ENCODE results near the gene ADAM23. TPM values are rescaled to one million over a fixed set of nuclear protein-coding genes. Genes with fewer than 3 reads are reported as not detected.

The ADAM23 gene
- total and polyA plus RNA-seq, 2 donors, result 4.0 to 26.9 TPM

DNA sequence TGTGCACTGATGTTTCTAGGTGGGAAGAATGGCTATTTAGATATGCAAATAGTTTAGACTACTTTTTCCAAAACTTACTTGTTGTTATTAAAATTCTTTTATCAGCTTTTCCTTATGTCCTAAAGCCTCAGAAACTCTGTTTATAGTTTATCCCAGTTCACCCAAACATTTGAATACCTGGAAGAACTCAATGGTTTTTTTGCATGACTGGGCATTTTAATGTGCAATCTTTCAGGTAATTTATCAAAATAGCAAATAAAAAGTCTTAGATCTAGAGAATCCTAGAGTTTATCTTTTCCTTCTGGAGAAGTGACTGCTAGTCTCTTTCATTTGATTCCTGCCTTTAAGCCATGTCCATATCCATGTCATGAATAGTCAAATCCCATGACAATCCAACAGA lies 9.6 kb upstream of the ADAM23 start:
- Histone ChIP-seq H3K27ac (ENCODE audit: low read depth in 1 of 2, low read length in 1 of 2) (no peak overlapping the region), H3K9me3 (ENCODE audit: control insufficient read depth in 2 of 2, insufficient read depth in 1 of 2, low read length in 1 of 2) (no peaks in the 10 kb centered on the region), H3K4me3 (ENCODE audit: low read length in 2 of 2) (no peak overlapping the region), H3K4me1 (ENCODE audit: control insufficient read depth in 2 of 2, insufficient read depth in 2 of 2, low read length in 2 of 2) (no peaks in the 10 kb centered on the region), H3K36me3 (ENCODE audit: control insufficient read depth in 2 of 2, insufficient read depth in 2 of 2, low read length in 1 of 2) (no peaks in the 10 kb centered on the region), H3K27me3 (ENCODE audit: control insufficient read depth in 2 of 2, insufficient read depth in 1 of 2, low read length in 1 of 2) (peaks cover 2 to 3% of the 10 kb centered on the region in 2 donors)
- no peak for DNase-seq (ENCODE audit: low read depth in 6 of 9, low spot score in 9 of 9)

DNA sequence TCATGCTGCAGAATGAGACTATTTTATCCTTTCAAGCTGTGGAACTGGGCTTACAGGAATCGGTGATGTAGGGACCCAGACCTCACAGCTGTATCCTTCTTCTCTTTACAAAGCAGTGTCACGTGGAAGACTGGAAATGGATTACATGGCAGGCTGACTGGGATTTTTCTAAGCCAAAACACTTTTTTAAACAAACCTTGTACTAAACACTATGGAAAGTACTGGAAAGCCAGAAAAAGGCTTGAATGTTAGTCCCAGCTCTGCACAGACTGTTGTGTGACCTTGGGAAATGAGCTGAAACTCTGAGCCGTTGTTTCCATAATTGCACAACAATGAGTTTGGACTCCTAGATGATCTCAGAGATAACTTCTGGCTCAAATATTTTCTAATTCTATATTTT lies 7.6 kb upstream of the ADAM23 start:
- WGBS, result 70% methylated on average over 3 of the region's 3 CpGs
- Histone ChIP-seq H3K27me3 (ENCODE audit: control insufficient read depth in 2 of 2, insufficient read depth in 1 of 2, low read length in 1 of 2) (peaks cover 6 to 16% of the 10 kb centered on the region in 2 donors), H3K36me3 (ENCODE audit: control insufficient read depth in 2 of 2, insufficient read depth in 2 of 2, low read length in 1 of 2) (no peaks in the 10 kb centered on the region), H3K27ac (ENCODE audit: low read depth in 1 of 2, low read length in 1 of 2) (no peak overlapping the region), H3K4me1 (ENCODE audit: control insufficient read depth in 2 of 2, insufficient read depth in 2 of 2, low read length in 2 of 2) (no peaks in the 10 kb centered on the region), H3K9me3 (ENCODE audit: control insufficient read depth in 2 of 2, insufficient read depth in 1 of 2, low read length in 1 of 2) (no peaks in the 10 kb centered on the region), H3K4me3 (ENCODE audit: low read length in 2 of 2) (no peak overlapping the region)
- DNase-seq (ENCODE audit: low read depth in 6 of 9, low spot score in 9 of 9), result peak in 1 of 9 donors; percentile 10

DNA sequence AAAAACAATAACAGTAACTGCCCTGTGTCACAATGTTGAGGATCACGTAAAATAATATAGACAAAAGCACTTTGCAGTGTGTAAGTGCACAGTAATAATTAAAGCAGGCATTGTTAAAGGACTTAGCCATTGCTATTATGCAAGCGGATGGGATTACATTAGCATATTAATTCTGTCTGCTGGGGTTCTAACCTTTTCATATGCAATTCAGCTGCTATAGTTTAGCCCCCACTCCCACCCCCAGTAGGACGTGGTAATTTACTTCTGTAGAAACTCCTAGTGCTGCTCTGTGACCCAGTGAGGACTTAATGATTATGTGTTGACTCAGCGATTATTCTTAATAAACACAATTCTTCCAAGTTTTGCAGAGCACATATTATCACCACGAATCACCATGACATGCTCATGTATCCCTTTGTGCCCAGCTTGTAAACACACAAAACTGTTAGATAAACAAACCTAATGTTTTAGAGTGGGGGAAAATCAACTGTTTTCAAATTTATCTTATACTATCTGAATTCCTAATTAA lies 5.1 kb upstream of the ADAM23 start:
- Histone ChIP-seq H3K9me3 (ENCODE audit: control insufficient read depth in 2 of 2, insufficient read depth in 1 of 2, low read length in 1 of 2) (no peaks in the 10 kb centered on the region), H3K36me3 (ENCODE audit: control insufficient read depth in 2 of 2, insufficient read depth in 2 of 2, low read length in 1 of 2) (no peaks in the 10 kb centered on the region), H3K27ac (ENCODE audit: low read depth in 1 of 2, low read length in 1 of 2) (no peak overlapping the region), H3K4me1 (ENCODE audit: control insufficient read depth in 2 of 2, insufficient read depth in 2 of 2, low read length in 2 of 2) (peaks cover 0 to 8% of the 10 kb centered on the region in 2 donors), H3K4me3 (ENCODE audit: low read length in 2 of 2) (no peak overlapping the region), H3K27me3 (ENCODE audit: control insufficient read depth in 2 of 2, insufficient read depth in 1 of 2, low read length in 1 of 2) (peaks cover 17 to 39% of the 10 kb centered on the region in 2 donors)
- DNase-seq (ENCODE audit: low read depth in 6 of 9, low spot score in 9 of 9), result no peak
- WGBS, result 87% methylated on average over 5 of the region's 5 CpGs

DNA sequence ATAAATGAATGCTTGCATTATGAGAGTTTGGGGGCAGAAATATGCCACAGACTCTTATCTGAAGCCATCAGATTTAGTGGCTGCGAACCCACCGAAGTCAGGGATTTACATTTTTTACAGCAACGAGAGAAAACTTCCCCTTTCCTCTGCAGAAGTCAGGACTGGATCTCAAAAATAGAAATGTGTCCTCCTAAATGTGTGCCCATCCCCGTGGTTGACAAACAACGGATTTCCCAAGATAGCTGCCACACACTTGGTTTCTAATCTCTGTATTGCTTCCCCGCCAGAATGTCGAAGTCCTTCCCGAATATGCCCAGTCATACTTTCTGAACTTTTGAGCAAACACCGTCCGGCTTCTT lies 879 bp upstream of the ADAM23 start:
- H3K4me1 ChIP-seq (ENCODE audit: control insufficient read depth in 2 of 2, insufficient read depth in 2 of 2, low read length in 2 of 2), result peaks cover 0 to 10% of the 10 kb centered on the region in 2 donors
- H3K27me3 ChIP-seq (ENCODE audit: control insufficient read depth in 2 of 2, insufficient read depth in 1 of 2, low read length in 1 of 2), result peaks cover 42 to 71% of the 10 kb centered on the region in 2 donors
- H3K4me3 ChIP-seq (ENCODE audit: low read length in 2 of 2), result peak overlapping the region in 1 of 2 donors; percentile 5
- no peaks in the 10 kb centered on the region for H3K9me3 ChIP-seq (ENCODE audit: control insufficient read depth in 2 of 2, insufficient read depth in 1 of 2, low read length in 1 of 2)
- no peak for DNase-seq (ENCODE audit: low read depth in 6 of 9, low spot score in 9 of 9)
- no peaks in the 10 kb centered on the region for H3K36me3 ChIP-seq (ENCODE audit: control insufficient read depth in 2 of 2, insufficient read depth in 2 of 2, low read length in 1 of 2)
- no peak overlapping the region for H3K27ac ChIP-seq (ENCODE audit: low read depth in 1 of 2, low read length in 1 of 2)
- 2% methylated on average over 10 of the region's 10 CpGs for WGBS

- Histone ChIP-seq H3K4me3 (ENCODE audit: low read length in 2 of 2) (peak overlapping the region in 1 of 2 donors; percentile 50), H3K27me3 (ENCODE audit: control insufficient read depth in 2 of 2, insufficient read depth in 1 of 2, low read length in 1 of 2) (peaks cover 39 to 67% of the 10 kb centered on the region in 2 donors), H3K27ac (ENCODE audit: low read depth in 1 of 2, low read length in 1 of 2) (peak overlapping the region in 1 of 2 donors; percentile 4), H3K4me1 (ENCODE audit: control insufficient read depth in 2 of 2, insufficient read depth in 2 of 2, low read length in 2 of 2) (peaks cover 0 to 10% of the 10 kb centered on the region in 2 donors), H3K9me3 (ENCODE audit: control insufficient read depth in 2 of 2, insufficient read depth in 1 of 2, low read length in 1 of 2) (no peaks in the 10 kb centered on the region), H3K36me3 (ENCODE audit: control insufficient read depth in 2 of 2, insufficient read depth in 2 of 2, low read length in 1 of 2) (no peaks in the 10 kb centered on the region)
- WGBS, result 1% methylated on average over 77 of the region's 77 CpGs
- DNase-seq (ENCODE audit: low read depth in 6 of 9, low spot score in 9 of 9), result peak in 2 of 9 donors; percentile 4 to 13
These were observed 599 bp downstream of the ADAM23 start for GRCh38 chr2:206443735-206444527.

DNA sequence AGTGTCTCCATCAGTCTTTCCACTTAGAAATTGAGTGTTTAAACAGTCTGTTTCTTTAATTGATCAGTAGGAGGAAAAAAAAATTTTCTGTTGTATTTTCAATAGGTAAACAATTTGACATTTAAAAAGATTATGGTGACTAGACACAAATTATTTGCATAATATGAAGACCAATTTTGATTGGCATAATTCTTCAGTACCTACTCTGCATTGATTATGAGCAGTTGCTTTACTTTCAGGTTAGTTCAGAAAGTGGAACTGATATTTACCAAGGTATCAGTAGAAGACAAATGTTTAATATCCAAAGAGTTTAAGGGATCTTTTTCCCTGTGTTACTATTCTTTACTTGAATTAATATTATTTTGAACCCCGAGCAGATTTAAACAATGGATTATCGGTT lies 2.6 kb downstream of the ADAM23 start:
- H3K9me3 ChIP-seq (ENCODE audit: control insufficient read depth in 2 of 2, insufficient read depth in 1 of 2, low read length in 1 of 2), result no peaks in the 10 kb centered on the region
- no peak for DNase-seq (ENCODE audit: low read depth in 6 of 9, low spot score in 9 of 9)
- 98% methylated on average over 2 of the region's 2 CpGs for WGBS

GRCh38 chr2:206452242-206452641 lies 8.9 kb downstream of the ADAM23 start:
- Histone ChIP-seq H3K27me3 (ENCODE audit: control insufficient read depth in 2 of 2, insufficient read depth in 1 of 2, low read length in 1 of 2) (no peaks in the 10 kb centered on the region), H3K36me3 (ENCODE audit: control insufficient read depth in 2 of 2, insufficient read depth in 2 of 2, low read length in 1 of 2) (no peaks in the 10 kb centered on the region), H3K27ac (ENCODE audit: low read depth in 1 of 2, low read length in 1 of 2) (no peak overlapping the region), H3K9me3 (ENCODE audit: control insufficient read depth in 2 of 2, insufficient read depth in 1 of 2, low read length in 1 of 2) (no peaks in the 10 kb centered on the region), H3K4me3 (ENCODE audit: low read length in 2 of 2) (no peak overlapping the region), H3K4me1 (ENCODE audit: control insufficient read depth in 2 of 2, insufficient read depth in 2 of 2, low read length in 2 of 2) (no peaks in the 10 kb centered on the region)
- 95% methylated on average over 1 of the region's 1 CpG for WGBS
- no peak for DNase-seq (ENCODE audit: low read depth in 6 of 9, low spot score in 9 of 9)

More for the DNA sequence above, 2.6 kb downstream of the ADAM23 start:
- H3K4me3 ChIP-seq (ENCODE audit: low read length in 2 of 2), result no peak overlapping the region
- no peaks in the 10 kb centered on the region for H3K36me3 ChIP-seq (ENCODE audit: control insufficient read depth in 2 of 2, insufficient read depth in 2 of 2, low read length in 1 of 2)
- H3K4me1 ChIP-seq (ENCODE audit: control insufficient read depth in 2 of 2, insufficient read depth in 2 of 2, low read length in 2 of 2), result peaks cover 0 to 10% of the 10 kb centered on the region in 2 donors
- H3K27me3 ChIP-seq (ENCODE audit: control insufficient read depth in 2 of 2, insufficient read depth in 1 of 2, low read length in 1 of 2), result peaks cover 36 to 55% of the 10 kb centered on the region in 2 donors
- no peak overlapping the region for H3K27ac ChIP-seq (ENCODE audit: low read depth in 1 of 2, low read length in 1 of 2)

GRCh38 chr2:206452750-206453149 lies 9.4 kb downstream of the ADAM23 start:
- H3K27me3 ChIP-seq (ENCODE audit: control insufficient read depth in 2 of 2, insufficient read depth in 1 of 2, low read length in 1 of 2), result no peaks in the 10 kb centered on the region
- no peaks in the 10 kb centered on the region for H3K4me1 ChIP-seq (ENCODE audit: control insufficient read depth in 2 of 2, insufficient read depth in 2 of 2, low read length in 2 of 2)
- no peak overlapping the region for H3K4me3 ChIP-seq (ENCODE audit: low read length in 2 of 2)
- no peak overlapping the region for H3K27ac ChIP-seq (ENCODE audit: low read depth in 1 of 2, low read length in 1 of 2)
- WGBS, result 91% methylated on average over 3 of the region's 3 CpGs
- H3K36me3 ChIP-seq (ENCODE audit: control insufficient read depth in 2 of 2, insufficient read depth in 2 of 2, low read length in 1 of 2), result no peaks in the 10 kb centered on the region
- no peaks in the 10 kb centered on the region for H3K9me3 ChIP-seq (ENCODE audit: control insufficient read depth in 2 of 2, insufficient read depth in 1 of 2, low read length in 1 of 2)
- DNase-seq (ENCODE audit: low read depth in 6 of 9, low spot score in 9 of 9), result no peak

DNA sequence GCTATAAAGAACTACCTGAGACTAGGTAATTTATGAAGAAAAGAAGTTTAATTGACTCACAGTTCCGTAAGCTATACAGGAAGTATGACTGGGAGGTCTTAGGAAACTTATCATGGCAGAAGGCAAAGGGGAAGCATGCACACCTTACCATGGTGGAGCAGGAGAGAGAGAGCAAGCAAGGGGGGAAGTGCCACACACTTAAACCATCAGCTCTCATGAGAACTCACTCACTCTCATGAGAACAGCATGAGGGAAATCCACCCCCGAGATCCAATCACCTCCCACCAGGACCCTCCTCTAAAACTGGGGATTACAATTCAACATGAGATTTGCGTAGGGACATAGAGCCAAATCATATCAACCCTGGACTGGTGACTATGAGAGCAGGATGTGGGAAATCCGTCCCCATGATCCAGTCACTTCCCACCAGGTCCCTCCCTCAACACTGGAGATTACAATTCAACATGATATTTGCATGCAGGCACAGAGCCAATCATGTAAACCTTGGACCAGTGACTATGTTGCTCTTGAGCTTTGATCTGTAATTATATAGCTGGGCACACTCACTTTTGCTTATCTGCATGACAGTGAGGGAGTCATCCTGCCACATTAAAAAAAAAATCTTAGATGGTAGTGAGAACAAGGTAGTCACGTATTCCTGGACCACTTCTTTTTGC lies 12.9 kb downstream of the ADAM23 start:
- H3K36me3 ChIP-seq (ENCODE audit: control insufficient read depth in 2 of 2, insufficient read depth in 2 of 2, low read length in 1 of 2), result no peaks in the 10 kb centered on the region
- no peaks in the 10 kb centered on the region for H3K9me3 ChIP-seq (ENCODE audit: control insufficient read depth in 2 of 2, insufficient read depth in 1 of 2, low read length in 1 of 2)
- DNase-seq (ENCODE audit: low read depth in 6 of 9, low spot score in 9 of 9), result no peak
- no peaks in the 10 kb centered on the region for H3K4me1 ChIP-seq (ENCODE audit: control insufficient read depth in 2 of 2, insufficient read depth in 2 of 2, low read length in 2 of 2)
- H3K4me3 ChIP-seq (ENCODE audit: low read length in 2 of 2), result no peak overlapping the region
- H3K27ac ChIP-seq (ENCODE audit: low read depth in 1 of 2, low read length in 1 of 2), result no peak overlapping the region
- H3K27me3 ChIP-seq (ENCODE audit: control insufficient read depth in 2 of 2, insufficient read depth in 1 of 2, low read length in 1 of 2), result no peaks in the 10 kb centered on the region
- 93% methylated on average over 5 of the region's 5 CpGs for WGBS

Data from thymus (tissue), 11 donors.